Islet of Langerhans (tissue), 1 donor: ENCODE data around the gene TBC1D22A.

Source experiments
- FAIRE-seq: peaks from one replicate; lab custom pipeline; 2011; peaks lifted over from hg19 to GRCh38; lab: Jason Lieb, UNC

Gene TBC1D22A

GRCh38 chr22:46909237-46910030 is 147.0 kb downstream of the TBC1D22A start:
- FAIRE-seq: no peak

- no peak for FAIRE-seq
Observed at GRCh38 chr22:46910624-46911023, 148.2 kb downstream of the TBC1D22A start.

GRCh38 chr22:46911346-46911745 is 148.9 kb downstream of the TBC1D22A start:
- FAIRE-seq: no peak

GRCh38 chr22:46913351-46913750 is 150.9 kb downstream of the TBC1D22A start:
- peak; percentile 93 for FAIRE-seq

- FAIRE-seq: no peak
Observed at GRCh38 chr22:46914481-46914880, 152.0 kb downstream of the TBC1D22A start.

GRCh38 chr22:46914916-46915894 is 152.8 kb downstream of the TBC1D22A start:
- FAIRE-seq: no peak

GRCh38 chr22:46915950-46916730 is 153.7 kb downstream of the TBC1D22A start:
- peak; percentile 89 for FAIRE-seq

GRCh38 chr22:46916886-46917770 is 154.7 kb downstream of the TBC1D22A start:
- no peak for FAIRE-seq

- FAIRE-seq: no peak
Observed at GRCh38 chr22:46917771-46918101, 155.3 kb downstream of the TBC1D22A start.

- no peak for FAIRE-seq
Observed at GRCh38 chr22:46918197-46918596, 155.7 kb downstream of the TBC1D22A start.

- no peak for FAIRE-seq
Observed at GRCh38 chr22:46922037-46922436, 159.6 kb downstream of the TBC1D22A start.

- no peak for FAIRE-seq
Observed at GRCh38 chr22:46923394-46923793, 160.9 kb downstream of the TBC1D22A start.

- FAIRE-seq: no peak
Observed at GRCh38 chr22:46925818-46926217, 163.4 kb downstream of the TBC1D22A start.

GRCh38 chr22:46929046-46929709 is 166.7 kb downstream of the TBC1D22A start:
- no peak for FAIRE-seq

- no peak for FAIRE-seq
Observed at GRCh38 chr22:46929710-46930204, 167.3 kb downstream of the TBC1D22A start.

- no peak for FAIRE-seq
Observed at GRCh38 chr22:46931414-46931813, 169.0 kb downstream of the TBC1D22A start.

- no peak for FAIRE-seq
Observed at GRCh38 chr22:46931881-46932280, 169.4 kb downstream of the TBC1D22A start.

GRCh38 chr22:46933040-46933930 is 170.8 kb downstream of the TBC1D22A start:
- no peak for FAIRE-seq

GRCh38 chr22:46934172-46934745 is 171.8 kb downstream of the TBC1D22A start:
- no peak for FAIRE-seq
